GM23248 (cell line): ENCODE measurements around the gene FNDC3B. TPM values are rescaled to one million over a fixed set of nuclear protein-coding genes. Genes with fewer than 3 reads are reported as not detected.
A peak's percentile ranks its signal among the peaks of the same experiment; 100 is the strongest.

Experiments
- DNase-seq: peaks from one replicate; pipeline ENCODE4 v3.0.0-alpha.2; 2015
- H2AFZ ChIP-seq: fragments of 200-600 bp; sonication (generic); 2 replicates; pipeline ENCODE4 v1.6.1; 2016; ENCODE audit warnings: antibody characterized with exemption
- H3F3A ChIP-seq: fragments of 200-600 bp; sonication (generic); 2 replicates; pipeline ENCODE4 v1.6.1; 2016; ENCODE audit warnings: mild to moderate bottlenecking, antibody characterized with exemption, mixed run types; ENCODE audit not compliant: insufficient read depth
- H3K27ac ChIP-seq: fragments of 200-600 bp; sonication (generic); 2 replicates; pipeline ENCODE4 v1.5.1; 2016; ENCODE audit warnings: mild to moderate bottlenecking
- H3K27me3 ChIP-seq: fragments of 200-600 bp; sonication (generic); replicated peaks from 2 replicates; pipeline ENCODE4 v1.6.1; 2016; ENCODE audit warnings: mild to moderate bottlenecking; ENCODE audit not compliant: insufficient read depth
- H3K36me3 ChIP-seq: fragments of 200-600 bp; sonication (generic); 2 replicates; pipeline ENCODE4 v1.6.1; 2016; ENCODE audit warnings: low read depth, mild to moderate bottlenecking
- H3K4me1 ChIP-seq: fragments of 200-600 bp; sonication (generic); 2 replicates; pipeline ENCODE4 v1.6.1; 2016; ENCODE audit warnings: mild to moderate bottlenecking; ENCODE audit not compliant: insufficient read depth
- H3K4me2 ChIP-seq: fragments of 200-600 bp; sonication (generic); one replicate; pipeline ENCODE4 v1.6.1; 2016; ENCODE audit warnings: mild to moderate bottlenecking; ENCODE audit not compliant: unreplicated experiment
- H3K4me3 ChIP-seq: fragments of 200-600 bp; sonication (generic); 2 replicates; pipeline ENCODE4 v1.5.1; 2016; ENCODE audit warnings: mild to moderate bottlenecking
- H3K79me2 ChIP-seq: fragments of 200-600 bp; sonication (generic); 2 replicates; pipeline ENCODE4 v1.6.1; 2016; ENCODE audit warnings: mild to moderate bottlenecking; ENCODE audit not compliant: insufficient read depth
- H3K9ac ChIP-seq: fragments of 200-600 bp; sonication (generic); 2 replicates; pipeline ENCODE4 v1.6.1; 2016; ENCODE audit warnings: mild to moderate bottlenecking
- H3K9me2 ChIP-seq: fragments of 200-600 bp; sonication (generic); 2 replicates; pipeline ENCODE4 v1.6.1; 2016; ENCODE audit warnings: mixed run types, mild to moderate bottlenecking, moderate library complexity; ENCODE audit not compliant: insufficient read depth
- H3K9me3 ChIP-seq: fragments of 200-600 bp; sonication (generic); one replicate; pipeline ENCODE4 v1.6.1; 2017; ENCODE audit warnings: low read depth
- H4K20me1 ChIP-seq: fragments of 200-600 bp; sonication (generic); 2 replicates; pipeline ENCODE4 v1.6.0; 2016; ENCODE audit not compliant: insufficient read depth
- EZH2 ChIP-seq: fragments of 200-600 bp; sonication (generic); IDR thresholded peaks from 2 replicates; pipeline ENCODE4 v1.6.1; 2018; ENCODE audit warnings: antibody characterized with exemption, mild to moderate bottlenecking; ENCODE audit not compliant: insufficient read depth, poor library complexity, severe bottlenecking
- EZH2phosphoT487 ChIP-seq: fragments of 200-600 bp; sonication (generic); IDR thresholded peaks from 2 replicates; pipeline ENCODE4 v1.6.1; 2018; ENCODE audit warnings: antibody characterized with exemption, moderate library complexity, mild to moderate bottlenecking, low read depth; ENCODE audit not compliant: insufficient read depth
- WGBS, 2 experiments: methylation state at CpG; one replicate each; pipeline ENCODE4 v1.1.6; 2015 to 2017; ENCODE audit warnings: low lambda C conversion rate in 2 of 2, low coverage in 1 of 2; ENCODE audit errors: missing lambda C conversion rate in 2 of 2; 5-methylcytosine and 5-hydroxymethylcytosine counted together
- in situ Hi-C: fragments of 300-500 bp; cut with MboI; formaldehyde crosslinking; loops from 2 replicates; pipeline ENCODE4 v1.15.0; 2020
- polyA plus RNA-seq: library from polyadenylated mRNA; unstranded; fragments of >200 nt; fragmentation: Nextera tagmentation; extraction: Ambion mirVana; gene quantifications from 2 replicates; pipeline ENCODE4 v1.2.1, GENCODE V29; 2016
- total RNA-seq: library from RNA; depleted of rRNA; stranded (reverse); fragments of >200 nt; shearing (Covaris generic); gene quantifications from 2 replicates; pipeline ENCODE4 v1.2.3, GENCODE V29; 2014

FNDC3B gene
- total and polyA plus RNA-seq, 2 experiments from 2014 or later: 85.5 to 123 TPM

DNA sequence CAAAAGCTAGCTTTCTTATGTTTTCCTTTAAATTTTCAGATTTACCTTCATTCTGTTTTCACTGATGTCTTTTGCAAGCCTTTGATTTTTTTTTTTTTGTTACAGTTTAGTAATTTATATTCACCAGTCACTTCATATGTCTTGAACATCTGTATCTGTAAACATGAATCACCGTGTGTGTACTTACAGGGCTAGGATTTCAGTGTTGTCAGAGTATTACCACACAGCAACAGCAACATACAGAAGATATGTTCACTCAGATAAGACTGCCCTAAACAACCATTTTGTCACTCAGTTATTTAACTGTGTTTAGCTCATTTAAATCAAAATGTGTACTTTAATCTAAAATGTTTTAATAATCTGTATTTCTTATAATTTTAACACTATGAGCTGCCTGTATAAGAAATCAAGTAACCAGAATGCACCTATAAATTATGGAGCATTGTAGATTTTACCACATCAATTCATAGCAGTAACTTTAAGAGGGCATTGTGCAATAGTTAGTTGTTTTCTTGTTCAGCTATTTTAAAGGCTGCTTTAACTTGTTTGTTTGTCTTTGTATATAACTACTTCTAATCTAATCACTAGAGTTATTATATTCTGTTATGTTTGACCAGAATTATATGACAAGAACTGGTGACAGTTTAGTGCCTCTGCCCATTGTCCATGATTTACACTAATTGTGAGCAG, 358.5 kb downstream of the FNDC3B start:
- Histone ChIP-seq H3K4me2 (no peak overlapping the region), H3K4me1 (no peaks in the 10 kb centered on the region), H3K27me3 (no peaks in the 10 kb centered on the region), H2AFZ (no peak overlapping the region), H3K9ac (no peak overlapping the region), H4K20me1 (no peaks in the 10 kb centered on the region), H3F3A (peaks cover 44% of the 10 kb centered on the region), H3K4me3 (no peak overlapping the region), H3K79me2 (peaks cover 40% of the 10 kb centered on the region), H3K36me3 (peaks cover 79% of the 10 kb centered on the region), H3K9me3 (no peaks in the 10 kb centered on the region), H3K27ac (peak overlapping the region; percentile 1; the same call in 1 of the 2 replicates), H3K9me2 (no peaks in the 10 kb centered on the region)
- 30 to 41% methylated on average over 1 of the region's 1 CpG for WGBS, 2 experiments
- TF ChIP-seq EZH2 (no peak), EZH2phosphoT487 (no peak)
- DNase-seq: peak; percentile 60
- in situ Hi-C loops: no loop called here

DNA sequence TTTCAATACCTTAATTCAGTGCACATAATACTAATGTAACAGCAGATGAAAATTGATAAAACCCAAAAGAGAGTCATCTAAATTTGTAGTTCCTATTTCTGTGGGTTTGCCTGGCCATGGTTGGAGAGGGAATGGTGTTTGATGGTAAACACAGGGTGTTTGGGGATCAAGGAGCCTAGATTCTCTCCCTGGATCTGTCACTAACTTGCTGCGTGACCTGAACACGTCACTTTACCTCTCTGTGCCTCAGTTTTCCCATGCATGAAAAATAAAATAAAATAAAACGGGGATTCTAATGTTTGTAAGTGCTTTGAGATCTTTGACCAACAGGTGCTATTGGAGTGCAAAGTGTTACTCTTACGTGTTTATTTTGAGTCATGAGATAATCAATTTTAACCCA, 359.1 kb downstream of the FNDC3B start:
- no peaks in the 10 kb centered on the region for H3K9me3 ChIP-seq
- H3K27me3 ChIP-seq: no peaks in the 10 kb centered on the region
- H3K4me2 ChIP-seq: no peak overlapping the region
- H3K27ac ChIP-seq: no peak overlapping the region
- H3K4me1 ChIP-seq: no peaks in the 10 kb centered on the region
- H3K9ac ChIP-seq: no peak overlapping the region
- 98% methylated on average over 4 of the region's 4 CpGs for WGBS, 2 experiments
- no peaks in the 10 kb centered on the region for H4K20me1 ChIP-seq
- H3K4me3 ChIP-seq: no peak overlapping the region
- in situ Hi-C loops: no loop called here
- peaks cover 41% of the 10 kb centered on the region for H3F3A ChIP-seq
- DNase-seq: no peak
- peaks cover 33% of the 10 kb centered on the region for H3K79me2 ChIP-seq
- TF ChIP-seq EZH2 (no peak), EZH2phosphoT487 (no peak)
- no peak overlapping the region for H2AFZ ChIP-seq
- H3K9me2 ChIP-seq: no peaks in the 10 kb centered on the region
- peaks cover 79% of the 10 kb centered on the region for H3K36me3 ChIP-seq

DNA sequence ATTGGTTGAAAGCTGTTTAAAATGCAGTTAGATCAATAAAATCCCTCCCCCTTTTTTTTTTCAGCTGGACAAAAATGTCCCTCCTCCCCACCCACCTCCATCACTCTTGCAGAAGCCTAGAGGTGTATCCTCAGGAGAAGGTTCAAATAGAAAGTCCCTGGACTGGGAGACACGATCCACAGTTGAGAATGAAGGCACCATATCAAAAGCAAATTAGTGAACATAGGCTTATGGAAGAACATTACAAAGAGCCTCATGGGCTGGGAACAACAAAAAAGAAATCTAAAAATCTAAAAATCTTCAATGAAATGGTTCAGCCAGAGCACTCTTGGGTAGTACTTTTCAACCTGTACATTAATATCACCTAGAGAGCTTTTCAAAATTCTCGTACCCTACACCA, 362.7 kb downstream of the FNDC3B start:
- TF ChIP-seq EZH2phosphoT487 (no peak), EZH2 (no peak)
- no peak overlapping the region for H2AFZ ChIP-seq
- no peak overlapping the region for H3K27ac ChIP-seq
- no peaks in the 10 kb centered on the region for H3K4me1 ChIP-seq
- no peaks in the 10 kb centered on the region for H3K9me2 ChIP-seq
- peaks cover 55% of the 10 kb centered on the region for H3K36me3 ChIP-seq
- no peak for DNase-seq
- 0 out of 2 replicates have a peak, but pooled peaks cover 5% of the 10 kb centered on the region for H3K79me2 ChIP-seq
- no peaks in the 10 kb centered on the region for H4K20me1 ChIP-seq
- H3K9me3 ChIP-seq: no peaks in the 10 kb centered on the region
- H3K4me2 ChIP-seq: no peak overlapping the region
- H3F3A ChIP-seq: peaks cover 47% of the 10 kb centered on the region
- no peak overlapping the region for H3K4me3 ChIP-seq
- no peaks in the 10 kb centered on the region for H3K27me3 ChIP-seq
- H3K9ac ChIP-seq: no peak overlapping the region
- in situ Hi-C loops: no loop called here
- WGBS, 2 experiments: 95 to 100% methylated on average over 2 of the region's 2 CpGs

DNA sequence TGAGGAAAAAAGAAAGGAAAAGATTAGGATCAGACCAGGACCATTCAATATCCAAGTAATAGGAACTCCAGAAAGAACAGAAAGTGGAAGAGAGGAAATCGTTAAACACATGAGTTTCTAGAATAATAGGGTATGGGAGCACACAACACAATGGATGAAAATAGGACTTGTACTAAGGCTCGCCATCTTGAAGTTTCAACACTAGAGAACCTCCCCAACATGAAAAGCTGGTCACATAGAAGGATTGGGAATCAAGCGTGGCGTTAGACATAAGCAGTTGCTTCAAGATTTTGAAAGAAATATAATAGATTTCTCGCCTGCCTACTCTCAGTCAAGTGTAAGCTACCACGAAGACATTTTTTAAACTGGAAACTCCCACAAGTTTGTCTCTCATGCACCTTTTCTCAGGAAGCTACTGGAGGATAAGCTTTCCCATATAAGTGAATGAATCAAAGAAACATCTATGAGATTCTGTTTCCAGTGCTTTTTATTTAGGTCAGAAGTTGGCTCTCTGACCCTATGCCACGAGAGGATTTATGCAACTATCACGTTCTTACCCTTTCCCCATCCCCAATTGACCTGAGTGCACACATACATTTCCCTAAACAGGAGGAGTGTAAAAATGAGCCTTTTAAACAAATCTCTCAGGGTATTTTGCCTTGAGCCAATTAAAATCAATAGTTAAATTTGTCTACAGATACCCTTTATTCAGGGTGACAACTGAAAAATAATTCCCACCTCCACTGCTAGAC, 363.7 kb downstream of the FNDC3B start:
- whole genome bisulfite sequencing, 2 experiments: 97 to 99% methylated on average over 8 of the region's 8 CpGs
- H3K9ac ChIP-seq: no peak overlapping the region
- H4K20me1 ChIP-seq: no peaks in the 10 kb centered on the region
- H3K9me3 ChIP-seq: no peaks in the 10 kb centered on the region
- no peaks in the 10 kb centered on the region for H3K4me1 ChIP-seq
- no peak for DNase-seq
- TF ChIP-seq EZH2phosphoT487 (no peak), EZH2 (no peak)
- H3K4me2 ChIP-seq: no peak overlapping the region
- H3K4me3 ChIP-seq: no peak overlapping the region
- H3K9me2 ChIP-seq: no peaks in the 10 kb centered on the region
- no peaks in the 10 kb centered on the region for H3K27me3 ChIP-seq
- H3F3A ChIP-seq: peaks cover 53% of the 10 kb centered on the region
- 0 out of 2 replicates have a peak, but pooled peaks cover 5% of the 10 kb centered on the region for H3K79me2 ChIP-seq
- H2AFZ ChIP-seq: no peak overlapping the region
- peaks cover 45% of the 10 kb centered on the region for H3K36me3 ChIP-seq
- in situ Hi-C loops: no loop called here
- H3K27ac ChIP-seq: no peak overlapping the region
